Measurements from ENCODE around the gene SEC14L2.

SEC14L2 gene

GRCh38 chr22:30430933-30431332 lies 34.1 kb downstream of the SEC14L2 start:
- DNase-seq (ENCODE audit: insufficient read length, low spot score) (no peak), FAIRE-seq (no peak)
- TF ChIP-seq PAX5 (IDR thresholded peaks at IDR 0.05; ENCODE audit: insufficient read depth, low read length, severe bottlenecking) (no peak), SPI1 (IDR thresholded peaks at IDR 0.05; ENCODE audit: low read depth, low read length) (no peak), TAF1 (IDR thresholded peaks at IDR 0.05; ENCODE audit: low read depth, low read length) (no peak), POLR2AphosphoS5 (IDR thresholded peaks at IDR 0.05; ENCODE audit: low read depth, low read length) (no peak), POLR2A (IDR thresholded peaks at IDR 0.05; ENCODE audit: low read depth, low read length) (no peak), POU2F2 (IDR thresholded peaks at IDR 0.05; ENCODE audit: low read depth, low read length) (no peak)

DNA sequence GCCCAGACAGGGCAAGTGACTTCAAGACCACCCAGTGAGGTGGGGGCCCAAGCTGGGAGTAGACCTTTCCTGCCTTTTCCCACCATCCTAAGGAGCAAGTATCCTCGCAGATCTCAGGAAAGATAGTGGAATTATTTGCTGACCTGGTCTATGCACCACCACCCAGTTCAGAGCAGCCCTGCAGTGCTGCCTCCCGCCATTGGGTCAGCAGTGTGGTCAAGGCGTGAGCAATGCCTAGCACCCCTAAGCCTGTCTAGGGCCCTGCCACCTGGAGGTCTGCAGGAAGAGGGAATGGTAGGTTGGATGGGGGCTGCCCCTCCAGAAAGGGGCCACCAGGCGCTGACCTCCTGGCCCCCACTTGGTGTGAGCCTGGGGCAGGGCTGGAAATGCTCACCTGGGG lies 35.3 kb downstream of the SEC14L2 start:
- DNase-seq (ENCODE audit: insufficient read length, low spot score) (no peak), FAIRE-seq (no peak)
- TF ChIP-seq TAF1 (IDR thresholded peaks at IDR 0.05; ENCODE audit: low read depth, low read length) (no peak), POLR2A (IDR thresholded peaks at IDR 0.05; ENCODE audit: low read depth, low read length) (no peak), POU2F2 (IDR thresholded peaks at IDR 0.05; ENCODE audit: low read depth, low read length) (no peak), SPI1 (IDR thresholded peaks at IDR 0.05; ENCODE audit: low read depth, low read length) (no peak), POLR2AphosphoS5 (IDR thresholded peaks at IDR 0.05; ENCODE audit: low read depth, low read length) (no peak), PAX5 (IDR thresholded peaks at IDR 0.05; ENCODE audit: insufficient read depth, low read length, severe bottlenecking) (no peak)

DNA sequence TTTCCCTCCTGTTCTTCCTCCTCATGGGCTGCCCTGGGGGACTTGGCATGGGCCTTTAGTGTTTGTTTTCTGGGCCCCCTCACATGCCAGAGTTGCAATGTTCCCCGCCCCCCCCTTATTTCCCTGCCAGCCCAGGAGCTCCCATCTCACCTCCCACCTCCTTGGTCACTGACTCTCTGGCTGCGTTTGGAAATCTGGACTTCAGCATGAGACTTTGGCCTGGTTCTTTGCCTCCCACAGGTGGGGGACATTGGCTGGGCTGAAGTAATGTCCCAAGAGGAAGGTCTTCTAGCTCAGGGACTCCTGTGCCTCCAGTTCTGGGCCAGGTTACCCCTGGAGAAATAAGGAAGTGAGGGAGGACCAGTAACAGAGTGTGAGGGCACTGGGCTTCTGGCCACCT lies 35.7 kb downstream of the SEC14L2 start:
- FAIRE-seq = no peak
- DNase-seq (ENCODE audit: insufficient read length, low spot score) = no peak
- TF ChIP-seq PAX5 (IDR thresholded peaks at IDR 0.05; ENCODE audit: insufficient read depth, low read length, severe bottlenecking) = no peak
- TF ChIP-seq POU2F2 (IDR thresholded peaks at IDR 0.05; ENCODE audit: low read depth, low read length) = no peak
- TF ChIP-seq POLR2AphosphoS5 (IDR thresholded peaks at IDR 0.05; ENCODE audit: low read depth, low read length) = no peak
- no peak for TF ChIP-seq TAF1 (IDR thresholded peaks at IDR 0.05; ENCODE audit: low read depth, low read length)
- no peak for TF ChIP-seq SPI1 (IDR thresholded peaks at IDR 0.05; ENCODE audit: low read depth, low read length)
- TF ChIP-seq POLR2A (IDR thresholded peaks at IDR 0.05; ENCODE audit: low read depth, low read length) = no peak

DNA sequence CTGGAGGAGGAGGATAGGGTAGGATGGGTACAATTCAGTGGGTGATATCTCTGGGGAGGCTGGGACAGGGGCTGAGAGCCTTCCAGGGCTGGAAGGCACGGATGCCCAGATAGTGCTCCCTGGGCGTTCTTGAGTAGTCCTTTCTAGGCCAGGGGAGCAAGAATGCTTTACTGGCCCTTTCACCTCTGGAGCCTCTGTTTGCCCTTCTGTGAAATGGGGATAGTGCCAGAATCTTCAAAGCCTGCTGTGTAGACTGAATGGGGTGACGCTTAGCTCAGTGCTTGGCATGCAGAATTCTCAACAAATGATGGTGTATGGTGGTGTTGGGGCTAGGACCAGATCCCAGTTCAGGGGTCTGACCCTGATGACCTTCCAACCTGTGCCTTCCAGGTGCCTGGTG lies 36.4 kb downstream of the SEC14L2 start:
- FAIRE-seq (no peak), DNase-seq (ENCODE audit: insufficient read length, low spot score) (no peak)
- TF ChIP-seq SPI1 (IDR thresholded peaks at IDR 0.05; ENCODE audit: low read depth, low read length) (no peak), POU2F2 (IDR thresholded peaks at IDR 0.05; ENCODE audit: low read depth, low read length) (no peak), PAX5 (IDR thresholded peaks at IDR 0.05; ENCODE audit: insufficient read depth, low read length, severe bottlenecking) (no peak), POLR2AphosphoS5 (IDR thresholded peaks at IDR 0.05; ENCODE audit: low read depth, low read length) (no peak), TAF1 (IDR thresholded peaks at IDR 0.05; ENCODE audit: low read depth, low read length) (no peak), POLR2A (IDR thresholded peaks at IDR 0.05; ENCODE audit: low read depth, low read length) (no peak)

- TF ChIP-seq PAX5 (IDR thresholded peaks at IDR 0.05; ENCODE audit: insufficient read depth, low read length, severe bottlenecking) (no peak), POLR2A (IDR thresholded peaks at IDR 0.05; ENCODE audit: low read depth, low read length) (no peak), POU2F2 (IDR thresholded peaks at IDR 0.05; ENCODE audit: low read depth, low read length) (no peak), POLR2AphosphoS5 (IDR thresholded peaks at IDR 0.05; ENCODE audit: low read depth, low read length) (no peak), SPI1 (IDR thresholded peaks at IDR 0.05; ENCODE audit: low read depth, low read length) (no peak), TAF1 (IDR thresholded peaks at IDR 0.05; ENCODE audit: low read depth, low read length) (no peak)
- no peak for DNase-seq (ENCODE audit: insufficient read length, low spot score)
- no peak for FAIRE-seq
Measured at GRCh38 chr22:30433773-30434172, 37.0 kb downstream of the SEC14L2 start.

DNA sequence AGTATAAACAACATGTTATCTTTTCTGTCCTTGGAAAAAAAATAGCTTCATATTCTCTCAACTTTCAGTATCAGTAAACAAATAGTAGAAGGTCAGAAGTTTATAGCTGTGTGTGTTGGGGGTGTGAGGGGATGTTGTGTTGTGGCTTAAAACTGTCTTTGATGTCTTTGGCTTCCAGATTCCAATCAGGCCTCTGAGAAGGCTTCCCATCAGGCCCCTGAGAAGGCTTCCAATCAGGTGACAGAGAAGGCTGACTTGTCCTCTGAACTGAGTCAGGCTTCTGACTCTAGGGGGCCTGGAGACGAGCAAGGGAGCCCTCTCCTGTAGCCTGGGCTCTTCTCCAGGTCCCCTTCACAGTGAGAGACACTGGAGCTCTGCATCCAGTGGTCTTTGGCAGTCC lies 38.0 kb downstream of the SEC14L2 start:
- FAIRE-seq = no peak
- TF ChIP-seq PAX5 (IDR thresholded peaks at IDR 0.05; ENCODE audit: insufficient read depth, low read length, severe bottlenecking) (no peak), POLR2AphosphoS5 (IDR thresholded peaks at IDR 0.05; ENCODE audit: low read depth, low read length) (no peak), POLR2A (IDR thresholded peaks at IDR 0.05; ENCODE audit: low read depth, low read length) (no peak), SPI1 (IDR thresholded peaks at IDR 0.05; ENCODE audit: low read depth, low read length) (no peak)

DNA sequence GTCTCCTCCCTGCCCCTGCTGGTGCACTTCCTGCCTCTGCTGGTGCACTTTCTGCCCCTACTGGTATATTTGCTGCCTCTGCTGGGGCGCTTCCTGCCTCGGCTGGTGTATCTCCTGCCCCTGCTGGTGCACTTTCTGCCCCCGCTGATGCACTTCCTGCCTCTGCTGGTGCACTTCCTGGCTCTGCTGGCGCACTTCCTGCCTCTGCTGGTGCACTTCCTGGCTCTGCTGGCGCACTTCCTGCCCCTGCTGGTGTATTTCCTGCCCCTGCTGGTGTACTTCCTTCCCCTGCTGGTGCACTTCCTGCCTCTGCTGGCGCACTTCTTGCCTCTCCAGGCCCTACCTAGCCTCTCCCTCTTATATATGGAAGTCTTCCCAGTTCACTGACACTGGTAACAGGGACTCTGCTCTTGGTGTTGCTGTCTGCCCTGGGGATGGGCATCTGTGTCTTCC lies 38.9 kb downstream of the SEC14L2 start:
- TF ChIP-seq POLR2A (IDR thresholded peaks at IDR 0.05; ENCODE audit: low read depth, low read length) = no peak
- peak; percentile 52 for TF ChIP-seq SPI1 (IDR thresholded peaks at IDR 0.05; ENCODE audit: low read depth, low read length)
- DNase-seq (ENCODE audit: insufficient read length, low spot score) = no peak
- FAIRE-seq = peak; percentile 97

More for the DNA sequence above, 38.0 kb downstream of the SEC14L2 start:
- DNase-seq (ENCODE audit: insufficient read length, low spot score) = no peak

- TF ChIP-seq SPI1 (IDR thresholded peaks at IDR 0.05; ENCODE audit: low read depth, low read length) = no peak
- DNase-seq (ENCODE audit: insufficient read length, low spot score) (no peak), FAIRE-seq (no peak)
Measured at GRCh38 chr22:30436196-30436595, 39.4 kb downstream of the SEC14L2 start.

- no peak for DNase-seq (ENCODE audit: insufficient read length, low spot score)
- FAIRE-seq = no peak
- TF ChIP-seq TAF1 (IDR thresholded peaks at IDR 0.05; ENCODE audit: low read depth, low read length) (no peak), POU2F2 (IDR thresholded peaks at IDR 0.05; ENCODE audit: low read depth, low read length) (no peak), SPI1 (IDR thresholded peaks at IDR 0.05; ENCODE audit: low read depth, low read length) (no peak), PAX5 (IDR thresholded peaks at IDR 0.05; ENCODE audit: insufficient read depth, low read length, severe bottlenecking) (no peak), POLR2AphosphoS5 (IDR thresholded peaks at IDR 0.05; ENCODE audit: low read depth, low read length) (no peak), POLR2A (IDR thresholded peaks at IDR 0.05; ENCODE audit: low read depth, low read length) (no peak)
Measured at GRCh38 chr22:30438559-30438958, 41.7 kb downstream of the SEC14L2 start.

DNA sequence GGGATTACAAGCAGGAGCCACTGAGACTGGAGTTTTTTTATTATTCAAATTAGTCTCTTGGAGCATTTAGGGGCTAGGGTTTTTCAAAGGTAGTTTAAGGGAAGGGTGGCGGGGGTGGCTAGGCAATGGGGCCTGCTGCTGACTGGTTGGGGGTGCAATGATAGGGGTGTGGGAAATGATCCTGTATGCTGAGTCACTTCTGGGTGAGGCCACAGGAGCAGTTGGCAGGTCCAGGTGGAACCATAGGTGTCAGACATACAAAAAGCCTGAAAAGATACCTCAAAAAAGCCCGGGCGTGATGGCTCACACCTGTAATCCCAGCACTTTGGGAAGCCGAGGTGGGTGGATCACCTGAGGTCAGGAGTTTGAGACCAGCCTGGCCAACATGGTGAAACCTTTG lies 42.4 kb downstream of the SEC14L2 start:
- no peak for FAIRE-seq
- TF ChIP-seq SPI1 (IDR thresholded peaks at IDR 0.05; ENCODE audit: low read depth, low read length) (no peak), TAF1 (IDR thresholded peaks at IDR 0.05; ENCODE audit: low read depth, low read length) (no peak), POLR2AphosphoS5 (IDR thresholded peaks at IDR 0.05; ENCODE audit: low read depth, low read length) (no peak), POLR2A (IDR thresholded peaks at IDR 0.05; ENCODE audit: low read depth, low read length) (no peak), POU2F2 (IDR thresholded peaks at IDR 0.05; ENCODE audit: low read depth, low read length) (no peak), PAX5 (IDR thresholded peaks at IDR 0.05; ENCODE audit: insufficient read depth, low read length, severe bottlenecking) (no peak)
- no peak for DNase-seq (ENCODE audit: insufficient read length, low spot score)

All from GM12891 (cell line).